ENCODE results near the gene THRSP.
A peak's percentile ranks its signal among the peaks of the same experiment; 100 is the strongest.
"Not testable (repeated sequence)": the region's sequence is repeated elsewhere in the genome, so short reads cannot be mapped to it uniquely, and the experiment has no call there.

The THRSP gene

GRCh38 chr11:78066471-78066870 is 2.8 kb downstream of the THRSP start:
- DNase-seq (ENCODE audit: low spot score) = no peak

GRCh38 chr11:78067704-78068103 is 4.0 kb downstream of the THRSP start:
- DNase-seq (ENCODE audit: low spot score) = no peak

- no peak for DNase-seq (ENCODE audit: low spot score)
Observed at GRCh38 chr11:78069465-78069864, 5.8 kb downstream of the THRSP start.

DNA sequence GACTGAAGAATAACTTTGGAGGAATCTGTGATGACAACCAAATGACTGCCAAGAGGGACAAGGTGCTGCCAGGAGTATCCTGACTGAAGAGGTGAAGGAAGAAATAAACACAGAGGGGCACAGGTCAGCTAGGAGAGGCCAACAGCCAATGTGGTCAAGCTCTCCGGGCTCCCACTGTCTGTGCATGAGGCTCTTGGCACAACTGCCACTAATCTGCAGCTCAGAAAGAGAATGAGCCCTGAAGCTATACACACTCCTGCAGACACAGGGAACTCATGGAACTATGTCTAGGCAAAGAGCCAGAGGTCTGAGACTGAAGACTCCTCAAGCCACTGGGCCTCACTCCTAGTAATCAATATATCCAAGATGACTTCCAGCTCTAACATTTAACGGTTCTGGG is 7.0 kb downstream of the THRSP start:
- DNase-seq (ENCODE audit: low spot score) = no peak

- no peak for DNase-seq (ENCODE audit: low spot score)
Observed at GRCh38 chr11:78071717-78072116, 8.1 kb downstream of the THRSP start.

GRCh38 chr11:78072455-78072854 is 8.8 kb downstream of the THRSP start:
- DNase-seq (ENCODE audit: low spot score) = no peak

DNA sequence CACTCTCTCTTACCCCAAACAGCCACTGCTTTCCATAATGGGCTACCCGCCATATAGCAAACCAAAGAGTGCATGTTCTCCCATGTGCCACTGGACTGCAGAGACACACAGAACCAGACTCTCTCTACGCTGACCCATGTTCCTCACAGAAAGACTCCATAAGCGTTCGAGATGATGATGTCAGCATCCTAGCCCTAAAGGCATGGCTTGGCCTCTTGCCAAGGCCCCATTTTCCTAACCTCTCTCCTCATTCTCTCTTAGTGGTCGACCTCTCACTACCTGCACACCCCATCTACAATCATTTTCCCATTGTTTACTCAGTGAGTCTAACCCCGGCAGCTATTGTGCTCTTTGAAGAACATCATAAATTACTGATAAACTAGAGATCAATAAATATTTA is 11.1 kb downstream of the THRSP start:
- DNase-seq (ENCODE audit: low spot score) = no peak

- no peak for DNase-seq (ENCODE audit: low spot score)
Observed at GRCh38 chr11:78076733-78077403, 13.2 kb downstream of the THRSP start.

GRCh38 chr11:78077592-78077991 is 13.9 kb downstream of the THRSP start:
- not testable (repeated sequence) for DNase-seq (ENCODE audit: low spot score)

DNA sequence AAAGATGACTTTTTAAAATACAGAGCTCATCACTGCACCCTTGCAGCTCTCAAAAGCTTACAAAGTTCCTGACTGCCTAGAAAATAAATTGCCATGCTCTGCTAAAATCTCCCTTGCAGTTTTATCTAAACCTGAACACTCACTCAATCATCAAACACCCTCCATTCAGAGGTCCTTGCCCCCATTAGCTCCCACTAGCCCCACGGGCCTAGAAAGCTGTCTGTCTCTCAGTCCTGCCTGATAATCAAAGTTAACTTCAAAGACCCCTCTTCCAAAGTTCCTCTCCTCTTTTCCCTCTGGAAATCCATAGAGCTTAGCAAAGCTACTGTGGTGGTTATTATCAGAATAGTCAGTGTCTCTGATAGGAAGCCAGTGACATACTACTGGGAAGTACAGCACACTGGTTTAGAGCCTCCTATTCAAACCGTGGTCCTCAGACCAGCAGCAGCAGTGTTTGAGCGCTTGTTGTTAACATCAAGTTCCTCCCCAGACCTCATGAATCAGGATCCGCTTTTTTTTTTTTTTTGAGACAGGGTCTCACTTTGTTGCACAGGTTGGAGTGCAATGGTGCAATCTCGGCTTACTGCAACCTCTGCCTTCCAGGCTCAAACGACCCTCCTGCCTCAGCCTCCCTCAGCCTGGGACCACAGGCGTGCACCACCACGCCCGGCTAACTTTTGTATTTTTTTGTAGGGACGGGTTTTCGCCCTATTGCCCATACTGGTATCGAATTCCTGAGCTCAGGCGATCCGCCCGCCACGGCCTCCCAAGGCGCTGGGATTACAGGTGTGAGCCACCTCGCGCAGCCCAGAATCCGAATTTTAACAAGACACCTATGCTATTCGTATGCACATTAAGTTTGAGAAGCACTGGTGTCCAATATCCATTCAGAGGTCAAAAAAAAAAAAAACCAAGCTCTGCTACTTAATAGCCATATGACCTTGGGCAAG is 14.8 kb downstream of the THRSP start:
- peak; percentile 47 for DNase-seq (ENCODE audit: low spot score)

- DNase-seq (ENCODE audit: low spot score) = peak; percentile 85
Observed at GRCh38 chr11:78079232-78080083, 15.8 kb downstream of the THRSP start, which contains the start of gene NDUFC2. Gene NDUFC2, minus strand, starts transcription at chr11:78079862. Its CDS starts 118 bp downstream, at chr11:78079744.

- DNase-seq (ENCODE audit: low spot score) = no peak
Observed at GRCh38 chr11:78080084-78080817, 16.6 kb downstream of the THRSP start.

GRCh38 chr11:78080818-78081495 is 17.3 kb downstream of the THRSP start:
- no peak for DNase-seq (ENCODE audit: low spot score)

DNA sequence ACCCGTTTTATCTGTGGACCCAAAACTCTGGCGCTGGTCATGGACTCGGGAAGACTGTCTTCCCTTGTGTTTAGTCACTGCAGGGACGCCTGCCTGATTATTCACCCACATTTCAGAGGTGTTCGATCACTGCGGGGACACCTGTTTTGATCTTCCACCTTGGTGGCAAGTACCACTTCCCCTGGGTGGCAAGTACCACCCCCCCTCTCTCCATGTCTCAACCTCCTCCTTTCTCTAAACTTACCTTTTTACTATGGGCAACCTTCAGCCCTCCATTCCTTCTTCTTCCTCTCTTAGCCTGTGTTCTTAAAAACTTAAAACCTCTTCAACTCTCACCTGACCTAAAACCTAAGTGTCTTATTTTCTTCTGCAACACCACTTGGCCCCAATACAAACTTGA is 17.9 kb downstream of the THRSP start:
- DNase-seq (ENCODE audit: low spot score) = no peak

- no peak for DNase-seq (ENCODE audit: low spot score)
Observed at GRCh38 chr11:78082146-78082545, 18.5 kb downstream of the THRSP start.

- no peak for DNase-seq (ENCODE audit: low spot score)
Observed at GRCh38 chr11:78083021-78083420, 19.4 kb downstream of the THRSP start.

DNA sequence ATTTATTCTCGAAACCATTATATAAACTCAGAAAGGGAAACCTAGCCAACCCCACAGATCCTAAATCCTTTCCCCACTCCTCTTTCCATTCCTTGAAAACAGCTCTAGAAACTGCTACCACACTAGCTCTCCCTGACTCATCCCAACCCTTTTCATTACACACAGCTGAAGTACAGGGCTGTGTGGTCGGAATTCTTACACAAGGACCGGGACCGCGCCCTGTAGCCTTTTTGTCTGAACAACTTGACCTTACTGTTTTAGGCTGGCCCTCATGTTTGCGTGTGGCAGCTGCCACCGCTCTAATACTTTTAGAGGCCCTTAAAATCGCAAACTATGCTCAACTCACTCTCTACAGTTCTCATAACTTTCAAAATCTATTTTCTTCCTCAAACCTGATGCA is 20.8 kb downstream of the THRSP start:
- not testable (repeated sequence) for DNase-seq (ENCODE audit: low spot score)

DNA sequence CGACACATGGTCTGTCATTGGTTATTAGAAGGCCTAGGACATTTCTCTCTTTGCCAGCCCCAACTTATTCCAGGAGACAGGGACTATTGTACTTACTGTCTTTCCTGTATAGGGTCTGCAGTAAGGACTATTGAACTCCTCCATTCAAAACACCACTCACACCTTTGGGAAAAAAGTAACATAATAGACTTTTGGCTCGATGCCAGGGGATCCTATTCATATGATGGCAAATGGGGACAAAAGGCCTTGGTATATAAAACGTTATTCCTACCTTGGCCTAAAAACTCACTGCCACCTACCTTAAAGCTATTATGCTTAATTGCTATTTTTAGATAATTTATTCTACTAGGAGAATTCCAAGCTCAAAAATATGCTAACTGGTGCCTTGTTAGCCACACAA is 22.3 kb downstream of the THRSP start:
- no peak for DNase-seq (ENCODE audit: low spot score)

- not testable (repeated sequence) for DNase-seq (ENCODE audit: low spot score)
Observed at GRCh38 chr11:78086521-78087074, 22.9 kb downstream of the THRSP start.

- DNase-seq (ENCODE audit: low spot score) = no peak
Observed at GRCh38 chr11:78094250-78094649, 30.6 kb downstream of the THRSP start.
